Measurements from ENCODE around the gene DHX58. TPM values are rescaled to one million over a fixed set of nuclear protein-coding genes. Genes with fewer than 3 reads are reported as not detected.

DHX58 gene
- total RNA-seq, 6 experiments from 2014 or later: 9.0 to 27.9 (median 19.6) TPM

DNA sequence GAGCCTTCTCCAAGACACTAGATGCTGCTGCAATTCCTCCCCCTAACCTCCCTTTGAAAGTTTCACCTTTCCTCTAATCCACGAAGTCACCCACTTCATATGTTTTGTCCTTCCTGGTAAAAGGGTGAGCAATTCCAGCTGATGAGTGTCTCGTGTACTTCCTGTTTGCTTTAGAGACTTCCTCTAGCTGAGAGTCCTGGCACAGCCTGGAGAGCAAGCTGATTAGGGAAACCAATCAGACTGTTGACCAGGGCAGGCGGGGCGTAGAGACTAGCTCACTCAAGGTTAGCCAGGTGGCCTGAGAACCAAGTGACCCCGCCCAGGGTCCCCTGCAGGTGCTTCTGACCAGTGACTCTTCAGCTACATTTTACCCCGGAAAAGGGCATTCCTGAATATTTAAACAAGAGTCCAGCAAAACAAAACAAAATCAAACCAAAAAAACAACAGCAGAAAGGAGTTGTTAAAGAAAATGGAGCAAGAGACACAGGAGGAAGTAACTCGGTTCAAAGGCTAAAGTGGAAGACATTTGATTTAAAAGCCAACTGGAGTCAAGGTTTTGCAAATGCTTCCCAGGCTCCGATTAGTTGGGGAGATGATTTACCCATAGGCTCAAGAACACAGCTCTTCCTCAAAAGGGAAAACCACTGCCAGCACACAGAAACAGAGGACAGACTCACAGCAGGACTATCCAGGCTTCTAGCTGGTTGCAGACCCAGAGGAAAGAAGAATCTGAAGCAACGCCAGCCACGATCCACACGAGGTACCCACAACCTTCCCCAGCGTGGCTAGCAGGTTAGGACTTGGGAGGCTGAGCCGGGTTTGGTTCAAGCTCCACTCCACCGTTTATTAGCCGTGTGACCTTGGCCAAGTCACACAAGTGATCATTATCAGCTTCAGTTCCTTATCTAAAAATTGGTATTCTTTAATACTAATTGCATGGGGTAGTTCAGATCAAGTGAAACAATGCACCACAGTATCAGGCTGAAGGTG lies 23.4 kb upstream of the DHX58 start:
- intact Hi-C loops (cut with DNase I): no loop called here
- H3K27ac ChIP-seq: peak overlapping the region; percentile 44 to 93 (median 74)
- H3K9me3 ChIP-seq: no peaks in the 10 kb centered on the region
- DNase-seq (peak; percentile 89 to 92 (median 91)), ATAC-seq (peak; percentile 93 to 95 (median 94))
- peak; percentile 52 for TF ChIP-seq POLR2A (IDR thresholded peaks at IDR 0.05)
- TF ChIP-seq, protein P1, sequence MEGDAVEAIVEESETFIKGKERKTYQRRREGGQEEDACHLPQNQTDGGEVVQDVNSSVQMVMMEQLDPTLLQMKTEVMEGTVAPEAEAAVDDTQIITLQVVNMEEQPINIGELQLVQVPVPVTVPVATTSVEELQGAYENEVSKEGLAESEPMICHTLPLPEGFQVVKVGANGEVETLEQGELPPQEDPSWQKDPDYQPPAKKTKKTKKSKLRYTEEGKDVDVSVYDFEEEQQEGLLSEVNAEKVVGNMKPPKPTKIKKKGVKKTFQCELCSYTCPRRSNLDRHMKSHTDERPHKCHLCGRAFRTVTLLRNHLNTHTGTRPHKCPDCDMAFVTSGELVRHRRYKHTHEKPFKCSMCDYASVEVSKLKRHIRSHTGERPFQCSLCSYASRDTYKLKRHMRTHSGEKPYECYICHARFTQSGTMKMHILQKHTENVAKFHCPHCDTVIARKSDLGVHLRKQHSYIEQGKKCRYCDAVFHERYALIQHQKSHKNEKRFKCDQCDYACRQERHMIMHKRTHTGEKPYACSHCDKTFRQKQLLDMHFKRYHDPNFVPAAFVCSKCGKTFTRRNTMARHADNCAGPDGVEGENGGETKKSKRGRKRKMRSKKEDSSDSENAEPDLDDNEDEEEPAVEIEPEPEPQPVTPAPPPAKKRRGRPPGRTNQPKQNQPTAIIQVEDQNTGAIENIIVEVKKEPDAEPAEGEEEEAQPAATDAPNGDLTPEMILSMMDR (IDR thresholded peaks at IDR 0.05): no peak
- H3K4me3 ChIP-seq: peak overlapping the region; percentile 5 to 35 (median 9)
- WGBS (ENCODE audit: insufficient coverage, low coverage, low lambda C conversion rate, missing lambda C conversion rate): 13% methylated on average over 11 of the region's 15 CpGs
- no peaks in the 10 kb centered on the region for H3K27me3 ChIP-seq
- H3K4me1 ChIP-seq: peaks cover 0 to 62% (median 22%) of the 10 kb centered on the region in 4 donors
- H3K36me3 ChIP-seq: peaks cover 0 to 4% (median 0%) of the 10 kb centered on the region in 4 donors

DNA sequence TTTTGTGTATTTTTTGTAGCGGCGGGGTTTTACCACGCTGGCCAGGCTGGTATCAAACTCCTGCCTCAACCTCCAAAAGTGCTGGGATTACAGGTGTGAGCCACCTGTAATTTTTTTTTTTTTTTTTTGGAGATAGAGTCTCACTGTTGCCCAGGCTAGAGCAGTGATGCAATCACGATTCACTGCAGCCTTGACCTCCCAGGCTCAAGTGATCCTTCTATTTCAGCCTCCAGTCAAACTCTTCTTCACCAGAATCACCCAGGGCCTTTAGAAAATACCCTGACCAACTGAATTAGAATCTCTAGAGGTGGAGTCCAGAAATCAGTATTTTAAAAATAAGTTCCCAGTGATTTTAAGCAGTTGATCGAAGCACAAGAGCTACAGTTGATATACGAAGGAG lies 22.6 kb upstream of the DHX58 start:
- TF ChIP-seq, protein P1 (IDR thresholded peaks at IDR 0.05): no peak
- no peak for TF ChIP-seq POLR2A (IDR thresholded peaks at IDR 0.05)
- Histone ChIP-seq H3K27ac (peak overlapping the region; percentile 44 to 93 (median 74)), H3K4me1 (peaks cover 0 to 62% (median 22%) of the 10 kb centered on the region in 4 donors), H3K9me3 (no peaks in the 10 kb centered on the region), H3K4me3 (peak overlapping the region in 1 of 3 donors; percentile 9), H3K36me3 (peaks cover 0 to 2% (median under 1%) of the 10 kb centered on the region in 4 donors), H3K27me3 (no peaks in the 10 kb centered on the region)
- DNase-seq (no peak), ATAC-seq (no peak)
- intact Hi-C loops (cut with DNase I): no loop called here
- 62% methylated on average over 6 of the region's 6 CpGs for WGBS (ENCODE audit: insufficient coverage, low coverage, low lambda C conversion rate, missing lambda C conversion rate)

DNA sequence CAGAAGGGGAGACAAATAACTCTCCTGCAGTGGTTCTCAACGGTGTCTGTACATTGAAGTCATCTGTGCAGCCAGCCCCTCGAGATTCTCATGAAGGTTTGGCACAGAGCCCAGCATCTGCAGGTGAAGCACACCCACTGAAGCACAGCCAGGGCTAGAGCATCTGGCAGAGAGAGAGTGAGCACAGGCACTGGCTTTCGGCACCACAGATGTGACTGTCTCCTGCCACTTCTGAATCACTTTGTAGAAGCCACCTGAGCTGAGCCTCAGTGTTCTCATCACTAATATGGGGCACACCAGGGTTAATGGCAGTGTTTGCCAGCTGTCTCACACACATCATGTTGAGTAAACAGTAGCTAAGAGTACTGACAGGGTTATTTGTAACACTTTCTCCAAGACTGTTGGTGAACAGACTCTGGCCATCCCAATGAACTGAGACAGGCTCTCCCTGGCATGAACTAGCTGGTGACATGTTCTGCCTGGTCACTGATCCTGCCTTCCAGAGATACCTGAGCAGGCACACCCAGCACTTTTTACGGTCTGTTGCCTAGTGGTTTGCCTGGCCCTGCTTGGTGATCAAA lies 21.0 kb upstream of the DHX58 start:
- H3K27me3 ChIP-seq: no peaks in the 10 kb centered on the region
- peaks cover 0 to 64% (median 20%) of the 10 kb centered on the region in 4 donors for H3K4me1 ChIP-seq
- ATAC-seq: no peak
- H3K27ac ChIP-seq: peak overlapping the region in 2 of 3 donors; percentile 36 to 93
- no peak for DNase-seq
- WGBS (ENCODE audit: insufficient coverage, low coverage, low lambda C conversion rate, missing lambda C conversion rate): 50% methylated on average over 1 of the region's 4 CpGs
- no peaks in the 10 kb centered on the region for H3K9me3 ChIP-seq
- no peak overlapping the region for H3K4me3 ChIP-seq
- TF ChIP-seq, protein P1 (IDR thresholded peaks at IDR 0.05): no peak
- TF ChIP-seq POLR2A (IDR thresholded peaks at IDR 0.05): no peak
- intact Hi-C loops (cut with DNase I): no loop called here
- H3K36me3 ChIP-seq: peaks cover 0 to 15% (median 5%) of the 10 kb centered on the region in 4 donors

DNA sequence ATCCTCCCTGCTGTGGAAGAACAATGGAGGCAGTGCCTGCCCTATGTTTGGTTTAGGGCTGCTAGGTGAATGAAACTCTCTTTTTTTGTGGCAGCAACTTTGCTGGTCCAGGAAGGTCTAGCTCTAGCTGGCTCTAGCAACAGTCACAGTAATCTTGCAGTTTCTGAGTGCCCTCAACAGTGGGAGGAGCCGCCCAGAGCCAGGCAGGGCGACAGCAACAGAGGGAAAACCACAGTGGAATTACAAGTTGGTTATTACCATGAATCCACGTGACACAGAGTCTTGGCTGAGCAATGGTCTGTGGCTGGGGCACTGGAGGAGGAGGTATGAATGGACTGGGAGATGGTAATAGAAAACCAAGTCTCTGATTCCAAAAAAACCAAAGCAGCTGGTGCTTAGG lies 20.4 kb upstream of the DHX58 start:
- DNase-seq: no peak
- Histone ChIP-seq H3K36me3 (peaks cover 0 to 21% (median 8%) of the 10 kb centered on the region in 4 donors), H3K9me3 (no peaks in the 10 kb centered on the region), H3K4me3 (no peak overlapping the region), H3K27ac (peak overlapping the region in 2 of 3 donors; percentile 13 to 93), H3K27me3 (no peaks in the 10 kb centered on the region), H3K4me1 (peaks cover 0 to 62% (median 20%) of the 10 kb centered on the region in 4 donors)
- 69% methylated on average over 3 of the region's 3 CpGs for WGBS (ENCODE audit: insufficient coverage, low coverage, low lambda C conversion rate, missing lambda C conversion rate)
- no peak for ATAC-seq
- TF ChIP-seq, protein P1 (IDR thresholded peaks at IDR 0.05): no peak
- TF ChIP-seq POLR2A (IDR thresholded peaks at IDR 0.05): no peak
- intact Hi-C loops (cut with DNase I): no loop called here
